GM12891 (cell line): ENCODE data around the gene ACP1.

Experiments used
- DNase-seq: peaks from one replicate; pipeline ENCODE4 v3.0.0; 2011; ENCODE audit warnings: low spot score; ENCODE audit not compliant: insufficient read length
- FAIRE-seq: peaks from 2 replicates; lab custom pipeline; 2011; peaks lifted over from hg19 to GRCh38; lab: Jason Lieb, UNC
- PAX5 ChIP-seq: IDR thresholded peaks from 2 replicates; pipeline ENCODE4 v1.6.1; 2011; ENCODE audit warnings: low read length, moderate library complexity, mild to moderate bottlenecking; ENCODE audit not compliant: insufficient read depth, severe bottlenecking
- POLR2A ChIP-seq: IDR thresholded peaks from 2 replicates; pipeline ENCODE4 v1.6.1; 2011; ENCODE audit warnings: low read depth, low read length, control low read depth
- POLR2AphosphoS5 ChIP-seq: IDR thresholded peaks from 2 replicates; pipeline ENCODE4 v1.6.1; 2011; ENCODE audit warnings: low read depth, low read length, control low read depth
- POU2F2 ChIP-seq: IDR thresholded peaks from 2 replicates; pipeline ENCODE4 v1.6.1; 2011; ENCODE audit warnings: low read depth, mild to moderate bottlenecking, control low read depth, low read length, moderate library complexity
- SPI1 ChIP-seq: IDR thresholded peaks from 2 replicates; pipeline ENCODE4 v1.6.1; 2011; ENCODE audit warnings: low read depth, low read length, control low read depth
- TAF1 ChIP-seq: IDR thresholded peaks from 2 replicates; pipeline ENCODE4 v1.6.1; 2011; ENCODE audit warnings: low read depth, low read length, control low read depth

The ACP1 gene

DNA sequence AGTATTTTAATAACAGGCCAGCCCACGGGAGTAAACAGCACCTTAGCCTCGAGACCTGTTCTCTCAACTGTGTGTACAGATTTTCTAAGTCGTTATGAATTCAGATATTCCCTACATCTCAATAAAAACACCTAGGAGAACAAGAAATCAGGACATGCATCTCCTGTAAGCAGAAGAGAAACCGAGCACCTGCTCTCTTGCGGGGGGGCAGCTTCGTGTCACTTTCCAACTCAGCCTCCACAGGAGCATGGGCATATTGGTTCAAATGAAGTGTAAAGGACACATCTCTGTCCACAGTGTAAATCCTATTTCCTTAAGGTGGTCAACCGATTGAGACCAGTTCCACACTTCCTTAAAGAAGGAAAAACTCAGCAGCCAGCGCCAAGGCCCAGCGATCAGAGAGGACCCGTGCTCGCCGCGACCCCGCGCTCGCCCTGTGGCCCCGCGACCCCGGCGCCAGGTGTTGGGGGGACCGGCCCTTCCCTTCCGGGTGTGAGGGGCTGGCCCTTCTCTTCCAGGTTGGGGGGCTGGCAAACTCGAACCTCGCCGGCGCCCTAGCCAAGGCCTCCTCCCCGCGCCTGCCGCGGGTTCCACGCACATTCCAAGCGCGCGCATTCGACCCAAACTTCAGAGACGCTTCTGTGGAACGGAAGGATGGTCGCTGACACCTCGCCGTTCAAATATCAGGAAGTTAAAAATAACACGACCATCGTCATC is 1.6 kb upstream of the ACP1 start:
- TF ChIP-seq POU2F2, result no peak
- no peak for TF ChIP-seq POLR2AphosphoS5
- no peak for TF ChIP-seq TAF1
- no peak for TF ChIP-seq SPI1
- no peak for TF ChIP-seq PAX5
- TF ChIP-seq POLR2A, result no peak
- DNase-seq, result no peak
- FAIRE-seq, result no peak

DNA sequence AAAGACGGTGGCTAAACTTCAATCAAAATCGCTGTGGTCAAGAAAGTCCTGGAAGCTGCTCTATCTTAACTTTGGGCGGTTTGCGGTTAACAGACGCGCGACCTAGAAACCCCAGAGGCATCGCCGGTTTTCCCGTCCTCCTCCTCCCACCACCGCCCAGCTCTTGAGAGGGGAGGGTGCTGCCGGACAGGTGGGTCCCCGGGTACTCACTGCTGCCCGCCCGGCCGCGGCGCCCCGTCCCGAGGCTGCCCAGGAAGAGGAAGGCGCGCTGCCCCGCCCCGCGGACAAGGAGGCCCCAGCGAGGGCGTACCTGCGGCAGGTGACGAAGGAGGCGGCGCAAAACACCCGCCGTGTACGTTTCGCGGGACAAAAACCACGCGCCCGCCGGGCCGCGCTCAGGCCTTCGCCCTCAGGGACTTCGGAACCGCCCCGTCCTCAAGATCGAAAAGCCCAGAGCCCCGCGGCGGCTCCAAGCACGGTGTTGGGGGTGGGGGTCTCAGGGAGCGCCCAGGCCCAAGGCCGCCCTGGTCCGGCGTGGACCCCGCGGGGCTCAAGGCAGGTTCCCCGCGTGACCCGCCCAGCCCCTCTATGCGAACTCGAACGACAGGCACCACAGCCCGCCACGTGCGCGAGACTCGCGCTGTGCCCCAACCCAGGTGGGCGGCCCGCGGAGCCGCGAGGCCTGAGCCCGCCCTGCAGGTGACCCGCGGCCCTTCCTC is 814 bp upstream of the ACP1 start, which contains the start of gene SH3YL1:
SH3YL1 (minus strand) TSS at position 259 of the 719 bp plus-strand sequence; CDS start at position 211, 48 bp downstream.
- TF ChIP-seq PAX5 (no peak), POU2F2 (0 out of 2 replicates have a peak, but pooled peaks have one; percentile 19), POLR2A (no peak), SPI1 (no peak), TAF1 (no peak), POLR2AphosphoS5 (no peak)
- FAIRE-seq (no peak), DNase-seq (peak; percentile 37)

DNA sequence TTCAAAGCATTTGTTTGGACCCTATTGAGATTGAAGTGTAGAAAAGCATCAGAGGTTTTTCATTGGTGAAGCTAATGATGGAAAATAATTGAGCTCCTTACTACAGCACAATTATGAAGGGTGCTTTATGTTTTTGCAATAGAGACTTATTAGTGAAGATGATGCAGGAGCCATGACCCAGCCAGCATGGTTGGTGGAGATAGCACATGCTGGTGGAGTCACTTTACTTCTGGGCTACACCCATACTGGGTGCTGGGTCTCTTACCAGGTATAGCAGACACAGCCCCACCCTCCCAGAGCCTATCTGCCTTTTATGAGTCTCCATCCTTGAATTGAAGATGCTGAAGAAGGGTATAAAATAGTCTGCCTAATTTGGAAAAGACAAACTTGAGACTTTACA is 3.6 kb downstream of the ACP1 start:
- TF ChIP-seq POU2F2 (no peak), PAX5 (no peak), POLR2AphosphoS5 (no peak), POLR2A (no peak)
- FAIRE-seq (no peak), DNase-seq (no peak)

DNA sequence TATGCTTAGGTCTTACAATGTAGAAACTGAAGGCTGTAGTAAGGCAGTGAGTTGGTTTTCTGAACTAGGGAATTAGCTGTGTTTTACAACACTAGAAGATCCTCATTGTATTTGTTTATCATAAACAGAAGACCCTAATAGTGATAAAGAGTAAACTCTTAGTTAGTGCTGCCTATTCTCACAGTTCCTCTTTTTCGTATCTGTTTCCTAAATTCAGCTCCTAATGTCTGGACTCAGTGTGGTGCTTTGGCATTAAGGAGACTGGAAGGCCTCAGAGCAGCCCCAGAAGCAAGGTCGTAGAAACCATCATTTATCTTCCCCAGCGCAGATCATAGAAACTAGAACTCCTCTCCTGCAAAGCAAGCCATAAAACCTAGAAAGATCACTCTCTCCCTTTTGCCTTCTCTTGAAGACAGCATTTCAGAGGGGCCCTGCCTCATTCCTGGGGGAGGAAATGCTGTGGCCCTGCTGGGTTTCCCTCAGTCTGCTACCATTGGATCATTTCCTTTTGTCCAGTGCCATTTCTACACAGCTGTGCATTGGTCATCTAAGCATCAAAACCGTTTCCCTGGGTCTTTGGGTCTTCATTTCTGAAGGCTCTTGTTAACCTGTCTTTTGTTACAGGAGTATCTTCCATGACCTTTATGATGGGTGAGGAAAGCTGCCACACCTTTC is 4.7 kb downstream of the ACP1 start:
- TF ChIP-seq POLR2AphosphoS5 (no peak), SPI1 (peak; percentile 76), POU2F2 (no peak)
- no peak for FAIRE-seq
- DNase-seq, result no peak

DNA sequence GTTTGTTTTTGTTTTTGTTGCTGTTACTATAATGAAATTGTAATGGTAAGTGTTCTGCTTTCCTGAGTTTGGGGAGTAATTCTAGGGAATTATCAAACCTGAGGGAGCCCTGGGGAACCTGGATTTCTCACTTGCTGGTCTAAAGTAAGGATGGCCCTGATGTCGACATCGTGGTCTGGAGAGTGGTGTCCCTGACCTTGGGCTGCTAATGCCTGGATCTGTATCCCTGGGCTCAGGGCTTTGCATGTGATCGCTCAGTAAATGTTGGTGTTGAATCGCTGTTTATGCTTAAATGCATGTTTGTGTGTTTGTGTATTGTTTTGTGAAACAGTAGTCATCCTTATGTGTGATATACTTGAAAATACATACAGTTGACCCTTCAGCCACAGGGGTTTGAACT is 6.1 kb downstream of the ACP1 start:
- TF ChIP-seq POLR2AphosphoS5 (no peak), PAX5 (no peak), TAF1 (no peak), POLR2A (no peak), POU2F2 (no peak), SPI1 (no peak)
- DNase-seq (no peak), FAIRE-seq (peak; percentile 16)

DNA sequence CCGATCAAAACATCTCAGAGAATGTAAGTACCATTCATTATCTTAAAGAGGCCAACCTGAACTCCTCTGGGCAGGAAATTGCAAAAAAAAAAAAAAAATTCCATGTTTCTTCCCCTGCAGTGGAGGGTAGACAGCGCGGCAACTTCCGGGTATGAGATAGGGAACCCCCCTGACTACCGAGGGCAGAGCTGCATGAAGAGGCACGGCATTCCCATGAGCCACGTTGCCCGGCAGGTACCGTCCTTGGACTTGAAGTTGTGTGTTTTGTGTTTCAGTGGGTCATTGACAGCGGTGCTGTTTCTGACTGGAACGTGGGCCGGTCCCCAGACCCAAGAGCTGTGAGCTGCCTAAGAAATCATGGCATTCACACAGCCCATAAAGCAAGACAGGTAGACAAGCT is 7.2 kb downstream of the ACP1 start:
- FAIRE-seq (no peak), DNase-seq (no peak)
- no peak for TF ChIP-seq POLR2AphosphoS5
- TF ChIP-seq SPI1, result no peak
- no peak for TF ChIP-seq POU2F2
- TF ChIP-seq TAF1, result no peak
- TF ChIP-seq POLR2A, result no peak
- TF ChIP-seq PAX5, result no peak

DNA sequence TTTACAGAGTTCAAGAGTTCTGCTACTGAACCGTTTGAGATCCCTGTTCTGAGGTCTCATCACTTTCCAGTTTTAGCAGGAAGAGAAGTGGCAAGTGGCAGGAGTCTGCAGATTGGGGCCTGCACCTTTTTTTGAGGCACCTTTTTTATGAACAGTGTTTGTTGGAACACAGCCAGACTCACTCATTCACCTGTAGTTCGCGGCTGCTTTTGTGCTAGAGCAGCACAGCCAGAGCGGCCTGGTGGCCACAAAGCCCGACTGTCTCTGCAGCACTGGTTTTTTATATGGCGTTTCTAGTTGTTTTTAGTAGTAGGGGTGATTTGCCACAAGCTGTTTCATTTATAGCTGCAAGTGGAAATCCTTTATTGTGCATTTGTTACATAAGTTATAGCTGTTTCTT is 8.6 kb downstream of the ACP1 start:
- FAIRE-seq, result no peak
- TF ChIP-seq POU2F2, result no peak
- TF ChIP-seq PAX5, result no peak
- no peak for TF ChIP-seq POLR2AphosphoS5
- TF ChIP-seq POLR2A, result no peak
- no peak for TF ChIP-seq TAF1
- TF ChIP-seq SPI1, result no peak
- no peak for DNase-seq

DNA sequence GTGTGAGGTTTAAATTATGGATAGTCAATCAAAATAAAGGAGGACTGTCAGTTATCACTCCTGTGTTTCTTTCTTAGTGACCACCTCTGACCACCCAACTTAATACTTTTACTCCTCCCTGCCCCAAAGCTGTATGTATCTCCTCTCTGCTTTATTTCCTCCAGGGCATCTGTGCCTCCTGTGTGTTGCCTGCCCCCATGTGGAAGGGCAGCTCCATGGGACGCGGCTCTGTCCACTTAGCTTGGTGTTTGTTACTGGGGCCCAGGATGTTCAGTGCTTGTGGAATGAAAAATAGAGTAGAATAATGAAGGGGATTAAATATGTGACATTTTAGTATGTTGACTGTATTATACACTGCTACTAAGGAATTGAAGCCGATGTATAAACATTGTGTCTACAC is 9.8 kb downstream of the ACP1 start:
- no peak for TF ChIP-seq POLR2AphosphoS5
- TF ChIP-seq TAF1, result no peak
- TF ChIP-seq SPI1, result no peak
- TF ChIP-seq POU2F2, result no peak
- TF ChIP-seq POLR2A, result no peak
- no peak for TF ChIP-seq PAX5
- no peak for DNase-seq
- no peak for FAIRE-seq

DNA sequence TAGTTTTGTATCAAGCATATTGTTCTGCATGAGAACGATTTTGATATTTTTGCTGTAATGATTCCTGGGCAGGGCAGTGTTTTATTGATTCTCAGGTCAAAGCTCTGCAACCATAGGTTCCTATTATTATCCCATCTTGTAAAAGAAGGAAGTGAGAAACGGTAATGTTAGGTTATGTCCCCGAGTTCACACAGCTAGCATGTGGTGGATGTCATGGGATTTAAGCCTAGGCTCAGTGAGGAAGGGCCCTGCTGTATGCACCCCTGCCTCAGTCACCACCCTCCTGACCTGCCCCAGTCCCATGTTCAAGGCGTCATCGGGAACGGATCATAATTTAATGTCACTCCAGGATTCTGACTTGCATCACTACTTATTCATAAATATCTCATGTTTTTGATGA is 10.7 kb downstream of the ACP1 start:
- FAIRE-seq (peak; percentile 75), DNase-seq (peak; percentile 13)
- TF ChIP-seq PAX5 (no peak), TAF1 (no peak), POLR2A (no peak), POU2F2 (no peak), POLR2AphosphoS5 (no peak), SPI1 (peak; percentile 97)
